ENCODE measurements around the gene MMD. TPM values are rescaled to one million over a fixed set of nuclear protein-coding genes. Genes with fewer than 3 reads are reported as not detected.

MMD gene
- total RNA-seq, 2 donors from 2014 or later = 11.1 to 14.3 TPM

GRCh38 chr17:55418369-55419268 is 3.0 kb downstream of the MMD start:
- H3K36me3 ChIP-seq = no peaks in the 10 kb centered on the region
- DNase-seq (ENCODE audit: low spot score) (no peak), ATAC-seq (ENCODE audit: insufficient number of reproducible peaks, low FRiP score, low read depth) (no peak)
- peaks cover 0 to 22% of the 10 kb centered on the region in 2 donors for H3K4me1 ChIP-seq (ENCODE audit: control insufficient read depth in 1 of 2, low read depth in 2 of 2)
- TF ChIP-seq CTCF (IDR thresholded peaks at IDR 0.05) = no peak
- no peak overlapping the region for H3K4me3 ChIP-seq
- H3K27me3 ChIP-seq (replicated peaks; ENCODE audit: insufficient read depth) = no peaks in the 10 kb centered on the region
- H3K9me3 ChIP-seq = no peaks in the 10 kb centered on the region
- no peak overlapping the region for H3K27ac ChIP-seq

GRCh38 chr17:55417411-55418268 is 4.0 kb downstream of the MMD start:
- no peak overlapping the region for H3K4me3 ChIP-seq
- no peak for ATAC-seq (ENCODE audit: insufficient number of reproducible peaks, low FRiP score, low read depth)
- H3K9me3 ChIP-seq = no peaks in the 10 kb centered on the region
- no peaks in the 10 kb centered on the region for H3K36me3 ChIP-seq
- no peak for DNase-seq (ENCODE audit: low spot score)
- H3K27ac ChIP-seq = no peak overlapping the region
- no peak for TF ChIP-seq CTCF (IDR thresholded peaks at IDR 0.05)
- peaks cover 0 to 22% of the 10 kb centered on the region in 2 donors for H3K4me1 ChIP-seq (ENCODE audit: control insufficient read depth in 1 of 2, low read depth in 2 of 2)
- no peaks in the 10 kb centered on the region for H3K27me3 ChIP-seq (replicated peaks; ENCODE audit: insufficient read depth)

- no peaks in the 10 kb centered on the region for H3K27me3 ChIP-seq (replicated peaks; ENCODE audit: insufficient read depth)
- no peak overlapping the region for H3K4me3 ChIP-seq
- ATAC-seq (ENCODE audit: insufficient number of reproducible peaks, low FRiP score, low read depth) (no peak), DNase-seq (ENCODE audit: low spot score) (no peak)
- H3K4me1 ChIP-seq (ENCODE audit: control insufficient read depth in 1 of 2, low read depth in 2 of 2) = peaks cover 0 to 22% of the 10 kb centered on the region in 2 donors
- no peak for TF ChIP-seq CTCF (IDR thresholded peaks at IDR 0.05)
- H3K27ac ChIP-seq = no peak overlapping the region
- no peaks in the 10 kb centered on the region for H3K36me3 ChIP-seq
- H3K9me3 ChIP-seq = no peaks in the 10 kb centered on the region
Observed at GRCh38 chr17:55416470-55417052, 5.1 kb downstream of the MMD start.

GRCh38 chr17:55416000-55416399 is 5.6 kb downstream of the MMD start:
- H3K4me3 ChIP-seq = no peak overlapping the region
- no peaks in the 10 kb centered on the region for H3K27me3 ChIP-seq (replicated peaks; ENCODE audit: insufficient read depth)
- H3K9me3 ChIP-seq = no peaks in the 10 kb centered on the region
- TF ChIP-seq CTCF (IDR thresholded peaks at IDR 0.05) = no peak
- no peaks in the 10 kb centered on the region for H3K36me3 ChIP-seq
- peaks cover 0 to 21% of the 10 kb centered on the region in 2 donors for H3K4me1 ChIP-seq (ENCODE audit: control insufficient read depth in 1 of 2, low read depth in 2 of 2)
- H3K27ac ChIP-seq = no peak overlapping the region
- DNase-seq (ENCODE audit: low spot score) (no peak), ATAC-seq (ENCODE audit: insufficient number of reproducible peaks, low FRiP score, low read depth) (no peak)

GRCh38 chr17:55414983-55415382 is 6.7 kb downstream of the MMD start:
- peaks cover under 1% of the 10 kb centered on the region for H3K36me3 ChIP-seq
- H3K27ac ChIP-seq = no peak overlapping the region
- H3K9me3 ChIP-seq = no peaks in the 10 kb centered on the region
- H3K27me3 ChIP-seq (replicated peaks; ENCODE audit: insufficient read depth) = no peaks in the 10 kb centered on the region
- H3K4me1 ChIP-seq (ENCODE audit: control insufficient read depth in 1 of 2, low read depth in 2 of 2) = peaks cover 0 to 11% of the 10 kb centered on the region in 2 donors
- DNase-seq (ENCODE audit: low spot score) = no peak
- TF ChIP-seq CTCF (IDR thresholded peaks at IDR 0.05) = no peak
- H3K4me3 ChIP-seq = no peak overlapping the region
- ATAC-seq (ENCODE audit: insufficient number of reproducible peaks, low FRiP score, low read depth) = no peak

Measured in thoracic aorta (tissue), 2 donors.